Endothelial cell of umbilical vein (primary cell): ENCODE results near the gene GCH1.

Experiments used
- CTCF ChIP-seq, 2 donors: IDR thresholded peaks; 1 replicate in 1 of 2; 2 replicates in 1 of 2; pipeline ENCODE4 v1.5.1; 2011; ENCODE audit warnings: low read length in 2 of 2, mild to moderate bottlenecking in 2 of 2, moderate library complexity in 2 of 2, control low read depth in 1 of 2, inconsistent platforms in 1 of 2, low read depth in 1 of 2; ENCODE audit not compliant: insufficient read depth in 1 of 2; ENCODE audit errors: extremely low read depth in 1 of 2
- EZH2 ChIP-seq: IDR thresholded peaks from 2 replicates; pipeline ENCODE4 v1.6.1; 2012; ENCODE audit warnings: borderline replicate concordance, low read depth, mild to moderate bottlenecking, moderate library complexity, low read length, inconsistent platforms; ENCODE audit not compliant: severe bottlenecking
- FOS ChIP-seq: IDR thresholded peaks from 2 replicates; pipeline ENCODE4 v1.6.1; 2011; ENCODE audit warnings: mild to moderate bottlenecking, low read length, moderate library complexity, borderline replicate concordance; ENCODE audit not compliant: insufficient read depth
- JUN ChIP-seq: IDR thresholded peaks from 2 replicates; pipeline ENCODE4 v1.6.1; 2011; ENCODE audit warnings: borderline replicate concordance, low read depth; ENCODE audit not compliant: insufficient read length, insufficient read depth
- MYC ChIP-seq: IDR thresholded peaks from one replicate; pipeline ENCODE4 v1.6.1; 2011; ENCODE audit warnings: mild to moderate bottlenecking, low read depth, low read length
- POLR2A ChIP-seq: IDR thresholded peaks from 2 replicates; pipeline ENCODE4 v1.6.1; 2012; ENCODE audit warnings: low read depth, mild to moderate bottlenecking, control low read depth, low read length
- POLR2AphosphoS5 ChIP-seq: IDR thresholded peaks from 2 replicates; pipeline ENCODE4 v1.6.1; 2012; ENCODE audit warnings: low read depth, mild to moderate bottlenecking, control low read depth, low read length, moderate library complexity; ENCODE audit not compliant: insufficient read depth
- TF ChIP-seq, protein P1 (sequence below): IDR thresholded peaks from 2 replicates; pipeline ENCODE4 v1.6.1; 2011; ENCODE audit not compliant: insufficient read depth, insufficient read length

GRCh38 chr14:54867011-54867410 is 35.6 kb downstream of the GCH1 start:
- TF ChIP-seq CTCF (IDR thresholded peaks at IDR 0.05; ENCODE audit: extremely low read depth in 1 of 2, insufficient read depth in 1 of 2, low read depth in 1 of 2, low read length in 2 of 2) (no peak), JUN (no peak), POLR2AphosphoS5 (no peak), POLR2A (no peak), EZH2 (no peak), FOS (no peak), MYC (no peak)
- TF ChIP-seq, protein P1, sequence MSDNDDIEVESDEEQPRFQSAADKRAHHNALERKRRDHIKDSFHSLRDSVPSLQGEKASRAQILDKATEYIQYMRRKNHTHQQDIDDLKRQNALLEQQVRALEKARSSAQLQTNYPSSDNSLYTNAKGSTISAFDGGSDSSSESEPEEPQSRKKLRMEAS = no peak
